HG03108 (cell line): ENCODE data around the gene C6orf15.

Source experiments
- ATAC-seq: cut with Tn5 transposase; IDR thresholded peaks from one replicate; pipeline ENCODE4 v1.9.1; 2021; ENCODE audit warnings: moderate library complexity; ENCODE audit not compliant: unreplicated experiment

C6orf15 gene

DNA sequence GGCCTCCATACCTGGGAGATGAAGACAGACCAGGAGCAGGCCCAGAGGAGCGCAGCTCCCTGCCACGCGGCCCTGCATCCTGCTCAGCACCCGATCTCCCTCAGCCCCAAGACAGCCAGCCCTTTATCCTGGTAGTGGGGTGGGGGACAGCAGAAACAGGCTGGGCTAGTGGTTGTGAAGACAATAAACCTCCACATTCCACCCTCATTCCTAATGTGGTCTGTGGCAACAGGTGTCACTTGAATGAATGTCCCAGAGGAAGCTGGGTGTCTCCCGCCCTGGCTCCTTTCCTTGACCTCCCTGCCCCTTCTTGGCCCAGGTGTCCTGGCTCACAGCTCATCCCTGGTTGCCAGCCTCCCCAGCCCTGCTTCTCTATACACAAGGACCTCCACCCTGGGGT lies at the start of gene C6orf15:
C6orf15 (minus strand) TSS at position 98 of the 400 bp plus-strand sequence; CDS start at position 78, 20 bp downstream.
- no peak for ATAC-seq

GRCh38 chr6:31161216-31162126 lies 49.1 kb upstream of the C6orf15 start:
- ATAC-seq, result no peak

GRCh38 chr6:31158863-31159855 lies 46.8 kb upstream of the C6orf15 start:
- ATAC-seq, result peak; percentile 2

- peak; percentile 87 for ATAC-seq
Observed at GRCh38 chr6:31158140-31158862, 45.9 kb upstream of the C6orf15 start, which contains the start of gene TCF19. Gene TCF19 (plus strand): TSS chr6:31158589. CDS start chr6:31159470, 881 bp downstream.

DNA sequence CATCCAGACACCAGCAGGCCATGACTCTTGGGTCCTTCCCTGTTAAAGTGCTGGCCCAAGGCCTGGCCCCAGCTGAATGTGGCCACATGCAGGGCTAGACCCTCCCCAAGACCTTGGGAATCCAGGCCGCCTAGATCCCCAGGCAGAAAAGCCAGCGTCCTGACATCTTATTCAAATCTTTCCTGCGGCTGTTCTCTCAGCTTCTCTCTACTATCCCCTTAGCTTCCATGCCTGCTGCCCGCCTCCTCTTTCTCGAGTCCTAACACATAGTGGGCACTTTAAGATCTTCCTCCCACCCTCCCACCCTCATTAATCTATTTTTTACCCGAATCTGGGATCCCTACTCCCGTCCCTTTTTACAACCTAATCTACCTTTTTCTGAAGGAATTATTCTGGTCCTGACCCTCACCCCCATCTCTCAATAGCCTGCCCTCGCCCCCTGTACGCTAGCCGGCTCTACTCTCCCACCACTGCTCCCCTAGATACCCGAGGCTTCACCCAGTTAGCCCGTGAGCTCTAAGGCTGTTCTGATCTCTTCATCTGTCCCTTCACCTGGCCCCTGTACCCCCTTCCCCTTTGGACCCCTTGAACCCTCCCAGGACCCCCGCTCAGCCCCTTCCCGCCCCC lies 45.3 kb upstream of the C6orf15 start, which contains the start of gene CCHCR1:
CCHCR1 (minus strand) TSS at position 290 of the 627 bp plus-strand sequence; CDS start at position 88, 202 bp downstream.
- no peak for ATAC-seq

DNA sequence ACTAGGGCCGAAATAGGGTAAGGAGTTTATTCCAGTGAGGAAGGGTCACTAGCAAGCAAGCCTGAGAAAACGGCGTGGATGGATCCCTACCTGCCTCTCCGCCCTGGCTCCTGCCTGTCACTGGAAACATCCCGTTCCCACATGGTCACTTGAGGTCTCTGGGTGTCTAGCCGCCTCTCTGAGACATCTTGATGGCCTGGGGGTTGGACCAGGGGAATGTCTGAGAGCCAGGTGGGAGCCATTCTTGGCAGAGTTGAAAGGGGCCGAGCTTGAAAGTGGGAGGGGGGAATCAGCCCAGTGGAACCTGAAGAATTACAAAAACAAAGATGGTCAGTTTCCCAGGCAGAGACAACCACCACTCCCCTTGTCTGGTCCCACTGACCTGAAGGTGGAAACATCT lies 44.3 kb upstream of the C6orf15 start:
- ATAC-seq, result no peak

- no peak for ATAC-seq
Observed at GRCh38 chr6:31154436-31154835, 42.1 kb upstream of the C6orf15 start.

DNA sequence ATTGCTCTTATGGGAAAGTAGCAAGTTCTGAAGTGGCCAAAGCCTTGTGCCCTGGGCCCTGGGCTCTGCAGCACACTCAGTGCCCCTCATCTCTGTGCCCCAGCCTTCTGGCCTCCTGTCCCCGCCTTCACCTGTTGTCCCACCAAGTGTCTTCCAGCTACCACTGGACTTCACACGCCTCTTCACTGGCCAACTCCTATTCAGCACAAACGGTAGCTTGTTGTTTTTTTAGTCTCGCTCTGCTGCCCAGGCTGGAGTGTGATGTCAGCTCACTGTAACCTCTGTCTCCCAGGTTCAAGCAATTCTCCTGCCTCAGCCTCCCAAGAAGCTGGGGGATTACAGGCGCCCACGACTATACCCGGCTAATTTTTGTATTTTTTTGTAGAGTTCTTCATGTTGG lies 40.4 kb upstream of the C6orf15 start:
- no peak for ATAC-seq

DNA sequence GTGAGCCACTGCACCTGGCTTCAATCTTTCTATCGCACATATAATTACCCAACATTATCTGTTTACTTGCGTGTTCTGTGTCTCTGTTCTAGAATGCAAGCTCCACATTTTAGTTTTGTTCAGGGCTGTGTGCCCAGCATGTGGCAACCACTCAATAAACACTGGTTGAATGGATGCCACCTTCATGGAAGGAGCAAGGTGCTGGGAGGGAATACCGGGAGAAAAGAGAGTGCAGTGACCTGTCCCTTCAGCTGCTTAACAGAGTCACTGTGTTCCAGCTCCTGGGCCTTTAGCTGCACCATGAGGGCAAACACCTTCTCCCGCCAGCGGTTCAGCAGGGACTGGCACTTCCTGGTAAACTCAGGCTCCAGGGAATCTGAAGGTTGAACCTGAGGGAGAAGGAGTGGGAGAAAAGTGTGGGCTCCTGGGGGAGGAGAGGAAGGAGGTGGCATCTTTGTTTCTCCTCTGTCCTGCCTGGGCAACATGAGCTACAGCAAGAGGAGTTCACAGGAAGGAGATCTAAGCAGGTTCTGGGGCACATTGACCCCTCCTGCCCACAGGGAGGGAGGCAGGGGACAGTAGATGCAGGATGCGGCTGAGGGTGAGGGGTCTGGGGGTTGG lies 37.6 kb upstream of the C6orf15 start:
- no peak for ATAC-seq

DNA sequence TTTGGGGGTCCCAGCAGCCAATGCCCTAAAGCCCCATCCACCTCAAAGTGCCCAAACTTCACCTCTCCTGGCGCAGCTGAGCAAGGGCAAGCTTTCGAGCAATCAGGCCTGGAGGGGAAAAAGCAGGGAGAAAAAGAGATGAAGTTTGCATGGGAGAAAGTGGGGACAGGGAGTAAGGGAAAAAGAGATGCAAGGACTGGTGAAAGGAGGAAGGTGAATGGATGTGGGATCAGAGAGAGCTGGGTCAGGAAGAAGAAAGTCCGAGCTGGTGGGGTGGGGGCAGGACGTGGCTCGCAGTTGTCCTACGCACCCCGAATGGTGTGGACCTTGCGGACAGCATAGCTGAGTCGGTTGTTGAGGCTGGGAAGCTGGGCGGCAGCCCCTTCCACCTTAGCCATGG lies 33.0 kb upstream of the C6orf15 start:
- ATAC-seq, result no peak

- ATAC-seq, result no peak
Observed at GRCh38 chr6:31144970-31145340, 32.6 kb upstream of the C6orf15 start.

GRCh38 chr6:31144296-31144969 lies 32.1 kb upstream of the C6orf15 start:
- no peak for ATAC-seq

- no peak for ATAC-seq
Observed at GRCh38 chr6:31143148-31143547, 30.8 kb upstream of the C6orf15 start.

DNA sequence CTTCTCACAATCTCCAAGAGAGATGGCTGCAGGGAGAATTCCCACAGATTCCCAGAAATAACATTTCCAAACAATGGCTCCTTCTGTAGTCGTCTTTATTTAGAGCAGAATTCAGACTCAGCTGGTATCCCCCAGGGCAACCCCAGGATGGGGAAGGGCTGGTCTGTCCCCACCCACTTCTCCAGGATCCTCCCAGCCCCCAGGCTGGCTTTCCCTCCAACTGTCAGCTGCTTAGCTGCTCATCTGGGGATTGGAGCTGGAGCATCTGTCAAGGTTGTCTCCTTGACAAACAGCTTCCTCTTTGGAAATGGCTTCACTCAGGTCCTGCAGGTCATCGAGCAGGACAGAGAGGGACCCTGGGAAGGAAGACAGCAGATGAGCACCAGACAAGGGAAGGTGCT lies 30.0 kb upstream of the C6orf15 start:
- no peak for ATAC-seq

DNA sequence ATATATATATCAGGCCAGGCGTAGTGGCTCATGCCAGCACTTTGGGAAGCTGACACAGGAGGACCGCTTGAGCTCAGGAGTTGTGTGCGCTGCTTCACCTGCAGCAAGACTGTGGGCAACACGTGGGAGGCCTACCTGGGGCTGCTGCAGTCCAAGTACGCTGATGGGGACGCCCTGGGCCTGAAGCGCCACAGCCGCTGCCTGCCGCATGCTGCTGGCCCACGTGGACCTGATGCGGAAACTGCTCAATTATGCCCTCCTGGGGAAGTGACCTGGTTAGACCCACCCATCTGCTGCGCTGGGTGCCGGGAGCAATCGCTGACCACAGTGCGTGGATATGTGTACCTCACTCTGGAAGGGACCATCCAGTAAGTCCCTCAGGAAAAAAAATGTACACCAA lies 28.3 kb upstream of the C6orf15 start:
- ATAC-seq, result no peak

GRCh38 chr6:31139599-31139998 lies 27.2 kb upstream of the C6orf15 start:
- ATAC-seq, result no peak

DNA sequence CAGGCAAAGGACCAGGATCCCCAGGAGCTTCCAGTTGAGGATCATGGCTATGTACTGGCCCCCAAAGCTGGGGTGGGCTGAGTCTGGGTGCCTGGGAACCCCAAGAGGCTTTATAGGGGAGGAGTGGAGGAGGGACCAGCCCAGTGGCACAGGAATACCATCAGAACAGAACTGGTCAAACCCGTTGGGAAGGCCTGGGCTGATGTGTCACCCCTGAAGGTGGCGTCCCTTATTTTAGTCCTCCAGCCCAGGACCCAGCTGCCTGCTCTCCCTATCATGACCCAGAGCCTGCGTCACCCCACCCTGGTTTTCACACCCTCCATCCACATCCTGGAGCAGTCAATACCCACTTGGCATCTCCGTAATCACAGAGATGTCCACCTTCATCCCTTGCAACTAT lies 26.6 kb upstream of the C6orf15 start, which contains the start of gene PSORS1C2:
PSORS1C2 (minus strand) TSS at position 85 of the 400 bp plus-strand sequence; CDS start at position 45, 40 bp downstream.
- ATAC-seq, result no peak

DNA sequence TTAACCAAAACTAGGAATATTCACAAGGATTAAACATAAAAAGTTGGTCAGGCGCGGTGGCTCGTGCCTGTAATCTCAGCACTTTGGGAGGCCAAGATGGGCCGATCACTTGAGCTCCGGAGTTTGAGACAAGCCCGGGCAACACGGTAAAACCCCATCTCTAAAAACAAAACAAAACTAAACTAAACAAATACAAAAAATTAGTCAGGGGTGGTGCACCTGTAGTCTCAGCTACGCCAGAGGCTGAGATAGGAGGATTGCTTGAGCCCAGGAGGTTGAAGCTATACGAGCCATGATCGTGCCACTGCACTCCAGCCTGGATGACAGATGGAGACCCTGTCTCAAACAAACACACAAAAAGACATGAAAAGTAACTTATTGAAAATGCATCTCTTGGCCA lies 23.3 kb upstream of the C6orf15 start:
- ATAC-seq, result no peak

GRCh38 chr6:31132806-31133205 lies 20.4 kb upstream of the C6orf15 start:
- ATAC-seq, result no peak
